Measurements from ENCODE around the gene SLFNL1.
A peak's percentile ranks its signal among the peaks of the same experiment; 100 is the strongest.

Gene SLFNL1

DNA sequence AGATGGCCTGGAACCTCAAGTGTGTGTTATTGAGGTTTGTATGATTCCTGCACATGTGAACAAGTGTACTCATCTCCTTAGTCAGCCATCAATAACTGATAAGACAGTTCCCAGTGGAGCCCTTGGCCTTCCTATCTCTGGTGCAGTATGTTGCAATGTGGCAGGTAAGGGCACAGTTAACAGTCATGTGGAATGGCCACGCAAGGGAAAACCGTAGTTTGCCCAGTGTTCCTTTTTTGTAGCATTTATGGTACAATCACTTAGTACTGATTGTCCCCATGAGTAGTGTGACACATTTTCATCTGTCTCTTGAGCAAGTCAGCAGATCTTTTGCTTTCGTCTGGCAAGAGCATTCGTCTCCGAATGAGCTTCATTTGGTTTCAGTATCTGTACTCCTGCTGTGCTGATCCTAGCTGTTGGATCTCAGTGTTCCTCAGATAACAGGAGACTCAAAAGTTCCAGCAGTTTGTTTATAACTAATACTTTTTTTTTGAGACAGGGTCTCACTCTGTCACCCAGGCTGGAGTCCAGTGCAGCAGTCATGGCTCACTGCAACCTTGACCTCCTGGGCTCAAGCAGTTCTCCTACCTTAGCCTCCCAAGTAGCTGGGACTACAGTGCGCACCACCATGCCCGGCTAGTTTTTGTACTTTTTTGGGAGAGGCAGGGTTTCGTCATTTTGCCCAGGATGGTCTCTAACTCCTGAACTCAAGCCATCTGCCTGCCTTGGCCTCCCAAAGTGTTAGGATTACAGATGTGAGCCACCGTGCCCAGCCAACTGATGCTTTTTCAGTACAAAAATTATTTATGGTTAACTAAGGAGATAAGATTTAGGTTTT, 33.9 kb downstream of the SLFNL1 start:
- no peak for DNase-seq

- no peak for DNase-seq
Observed at GRCh38 chr1:40986956-40987355, 34.6 kb downstream of the SLFNL1 start.

- peak in 11 of 56 donors; percentile 5 to 31 (median 19) for DNase-seq
Observed at GRCh38 chr1:40986328-40986783, 35.2 kb downstream of the SLFNL1 start.

GRCh38 chr1:40985875-40986274, 35.6 kb downstream of the SLFNL1 start:
- no peak for DNase-seq

- DNase-seq: no peak
Observed at GRCh38 chr1:40985161-40985560, 36.4 kb downstream of the SLFNL1 start.

DNA sequence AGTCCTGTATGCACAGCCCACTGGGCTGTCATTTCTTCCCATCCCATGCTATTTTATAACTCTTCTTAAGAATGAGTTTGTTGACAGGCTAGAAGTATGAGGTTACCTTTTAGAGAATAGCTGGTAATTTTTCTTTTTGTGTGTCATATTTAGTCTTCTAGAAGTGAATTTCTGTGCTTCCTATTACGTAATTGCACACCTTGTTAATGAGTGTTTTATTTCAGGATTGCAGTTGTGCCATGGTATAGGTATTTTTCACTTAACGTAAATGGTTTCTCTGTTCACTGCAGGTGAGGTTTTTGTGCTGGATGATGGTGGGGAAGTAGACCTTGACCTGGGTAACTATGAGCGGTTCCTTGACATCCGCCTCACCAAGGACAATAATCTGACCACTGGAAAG, 37.0 kb downstream of the SLFNL1 start:
- no peak for DNase-seq

DNA sequence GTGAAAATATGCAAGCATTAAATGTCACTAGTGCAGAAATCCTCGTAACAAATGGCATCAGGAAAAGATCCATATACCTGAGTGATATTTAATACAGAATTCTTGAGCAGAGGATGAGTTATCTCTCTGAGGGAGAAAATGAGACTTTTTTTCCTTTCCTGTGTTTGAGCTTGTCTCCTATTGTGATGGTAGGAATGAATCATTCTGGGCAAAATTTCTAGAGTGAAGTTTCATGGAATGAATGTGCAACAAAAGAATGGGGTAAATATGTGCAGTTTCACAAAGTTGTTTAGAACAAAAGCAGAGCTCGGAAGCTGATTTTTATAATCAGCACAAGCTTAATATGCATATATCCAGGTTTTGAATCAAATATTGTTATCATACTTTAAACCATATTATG, 37.5 kb downstream of the SLFNL1 start:
- no peak for DNase-seq

- no peak for DNase-seq
Observed at GRCh38 chr1:40983286-40983685, 38.2 kb downstream of the SLFNL1 start.

- no peak for DNase-seq
Observed at GRCh38 chr1:40982721-40983120, 38.8 kb downstream of the SLFNL1 start.

GRCh38 chr1:40981691-40982448, 39.7 kb downstream of the SLFNL1 start:
- no peak for DNase-seq

GRCh38 chr1:40980453-40981121, 40.9 kb downstream of the SLFNL1 start:
- peak in 12 of 56 donors; percentile 7 to 52 (median 25) for DNase-seq

DNA sequence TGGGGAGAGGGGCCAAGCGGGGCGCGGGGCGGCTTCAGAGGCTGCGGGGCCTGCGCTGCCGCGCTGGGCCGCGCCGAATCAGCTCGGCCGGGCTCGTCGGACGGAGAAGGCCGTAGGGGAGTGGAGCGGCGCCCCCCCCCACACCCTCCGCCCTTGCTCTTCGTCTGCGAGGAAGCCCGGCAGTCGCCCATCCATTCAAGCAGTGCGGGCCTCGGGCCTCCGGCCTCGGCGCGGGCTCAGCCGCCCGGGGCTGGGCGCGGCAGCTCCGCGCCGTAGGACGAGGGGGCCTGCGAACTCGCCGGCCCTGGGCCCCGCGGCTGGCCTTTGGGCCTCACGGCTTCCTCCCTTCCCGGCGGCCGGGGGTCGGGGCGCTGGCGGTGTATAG, 41.5 kb downstream of the SLFNL1 start:
- peak in 2 of 56 donors; percentile 45 to 47 for DNase-seq

GRCh38 chr1:40979241-40980067, 42.1 kb downstream of the SLFNL1 start, which contains the start of gene CTPS1:
Gene CTPS1, plus strand, starts transcription at chr1:40979696. Its CDS starts 3,595 bp downstream, at chr1:40983291.
- DNase-seq: peak; percentile 47 to 99 (median 95)

- DNase-seq: no peak
Observed at GRCh38 chr1:40978886-40979240, 42.7 kb downstream of the SLFNL1 start.

DNA sequence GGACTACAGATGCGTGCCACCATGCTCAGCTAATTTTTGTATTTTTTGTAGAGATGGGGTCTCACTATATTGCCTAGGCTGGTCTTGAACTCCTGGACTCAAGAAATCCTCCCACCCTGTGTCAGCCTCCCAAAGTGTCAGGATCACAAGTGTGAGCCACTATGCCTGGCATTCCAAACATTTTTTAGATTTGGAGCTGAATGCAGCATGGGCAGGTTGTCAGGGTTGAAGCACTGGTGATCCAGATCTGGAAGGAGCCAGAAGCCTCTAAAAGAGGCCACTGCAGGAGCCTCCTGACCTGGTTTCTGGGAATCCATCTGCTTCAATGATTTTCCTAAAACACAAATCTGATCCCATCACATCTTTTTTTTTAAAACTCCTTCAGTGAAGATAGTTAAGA, 43.8 kb downstream of the SLFNL1 start:
- DNase-seq: no peak

- no peak for DNase-seq
Observed at GRCh38 chr1:40976952-40977690, 44.4 kb downstream of the SLFNL1 start.

DNA sequence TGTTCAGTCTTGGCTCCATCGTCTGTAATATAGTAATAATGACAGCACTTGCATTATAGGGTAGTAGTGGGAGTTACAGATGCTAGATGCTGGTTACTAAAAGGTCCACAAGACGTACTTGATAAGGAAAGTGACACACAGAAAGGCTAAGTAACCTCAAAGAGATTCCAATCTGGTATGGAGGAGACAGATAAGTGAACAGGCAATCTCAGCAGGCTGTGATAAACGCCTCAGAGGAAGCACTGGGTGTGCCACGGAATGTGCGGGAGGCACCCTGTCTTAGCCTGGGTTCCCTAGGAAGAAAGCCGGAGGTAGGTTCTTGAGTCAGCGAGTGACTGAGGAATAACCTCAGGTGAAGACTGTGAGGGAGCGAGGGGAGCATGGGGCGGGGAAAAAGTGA, 46.6 kb downstream of the SLFNL1 start:
- no peak for DNase-seq

- DNase-seq: no peak
Observed at GRCh38 chr1:40973912-40974311, 47.6 kb downstream of the SLFNL1 start.

DNA sequence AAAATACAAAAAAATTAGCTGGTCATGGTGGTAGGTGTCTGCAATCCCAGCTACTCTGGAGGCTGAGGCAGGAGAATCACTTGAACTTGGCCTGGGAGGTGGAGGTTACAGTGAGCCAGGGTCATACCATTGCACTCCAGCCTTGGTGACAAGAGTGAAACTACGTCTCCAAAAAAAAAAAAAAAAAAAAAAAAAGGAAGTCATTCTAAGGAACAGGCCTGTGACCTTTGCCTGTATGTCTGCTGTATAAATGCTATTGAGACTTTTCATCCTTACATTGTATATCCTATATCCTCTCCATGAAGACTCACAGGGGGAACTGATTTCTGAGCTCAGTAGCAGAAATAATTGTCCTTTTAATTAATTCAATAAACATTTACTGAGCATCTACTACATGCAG, 49.6 kb downstream of the SLFNL1 start:
- no peak for DNase-seq

- DNase-seq: no peak
Observed at GRCh38 chr1:40969445-40969844, 52.1 kb downstream of the SLFNL1 start.
